ENCODE measurements around the gene CNOT2.

GRCh38 chr12:70264067-70264867 is 21.0 kb downstream of the CNOT2 start:
- no peak for TF ChIP-seq CTCF (IDR thresholded peaks at IDR 0.05; ENCODE audit: extremely low read depth in 1 of 2, insufficient read depth in 1 of 2, low read depth in 1 of 2, low read length in 2 of 2)
- TF ChIP-seq POLR2A (IDR thresholded peaks at IDR 0.05; ENCODE audit: low read depth, low read length) = no peak
- TF ChIP-seq EZH2 (IDR thresholded peaks at IDR 0.05; ENCODE audit: borderline replicate concordance, low read depth, low read length, severe bottlenecking) = no peak
- no peak for TF ChIP-seq POLR2AphosphoS5 (IDR thresholded peaks at IDR 0.05; ENCODE audit: insufficient read depth, low read depth, low read length)
- TF ChIP-seq JUN (IDR thresholded peaks at IDR 0.05; ENCODE audit: borderline replicate concordance, insufficient read depth, insufficient read length, low read depth) = no peak
- TF ChIP-seq GATA2 (IDR thresholded peaks at IDR 0.05; ENCODE audit: insufficient read depth, insufficient read length, low read depth, low read length) = no peak
- TF ChIP-seq, protein P1, sequence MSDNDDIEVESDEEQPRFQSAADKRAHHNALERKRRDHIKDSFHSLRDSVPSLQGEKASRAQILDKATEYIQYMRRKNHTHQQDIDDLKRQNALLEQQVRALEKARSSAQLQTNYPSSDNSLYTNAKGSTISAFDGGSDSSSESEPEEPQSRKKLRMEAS (IDR thresholded peaks at IDR 0.05; ENCODE audit: insufficient read depth, insufficient read length) = no peak
- no peak for TF ChIP-seq MYC (IDR thresholded peaks at IDR 0.05; ENCODE audit: low read depth, low read length)
- no peak for TF ChIP-seq FOS (IDR thresholded peaks at IDR 0.05; ENCODE audit: borderline replicate concordance, insufficient read depth, low read length)

Measured in endothelial cell of umbilical vein (primary cell).